Measurements from ENCODE around the gene ACMSD.

DNA sequence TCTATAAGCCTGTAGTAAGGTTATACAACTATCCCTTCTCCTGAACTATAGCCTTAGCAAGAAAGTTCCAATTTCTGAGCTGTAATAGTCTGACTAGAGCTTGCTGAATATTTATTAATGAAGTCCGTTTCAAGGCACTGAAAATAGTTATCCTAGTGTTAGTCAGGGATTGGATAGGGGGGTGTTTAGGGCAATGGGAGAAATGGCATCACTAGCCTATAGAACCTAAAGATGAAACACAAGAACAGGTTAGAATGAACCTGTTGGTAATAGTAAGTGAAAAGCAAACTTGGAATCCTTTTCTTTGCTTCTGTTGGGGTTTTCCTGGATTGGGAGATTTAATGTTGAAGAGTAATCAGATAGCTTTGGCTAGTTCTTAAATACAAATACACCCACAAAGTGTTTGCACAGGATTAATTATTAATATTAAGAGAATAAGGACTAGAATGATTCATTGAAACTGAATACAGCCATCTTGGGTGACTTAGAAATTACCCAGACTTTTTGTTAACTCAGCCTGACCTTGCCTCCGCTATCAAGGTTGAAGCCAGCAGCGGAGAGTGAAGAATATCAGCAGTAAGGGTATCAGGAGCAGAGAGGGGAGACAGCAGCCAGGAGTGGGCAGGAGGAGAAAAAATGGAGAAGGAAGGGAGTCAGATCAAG, 94.6 kb downstream of the ACMSD start:
- TF ChIP-seq, protein P1, sequence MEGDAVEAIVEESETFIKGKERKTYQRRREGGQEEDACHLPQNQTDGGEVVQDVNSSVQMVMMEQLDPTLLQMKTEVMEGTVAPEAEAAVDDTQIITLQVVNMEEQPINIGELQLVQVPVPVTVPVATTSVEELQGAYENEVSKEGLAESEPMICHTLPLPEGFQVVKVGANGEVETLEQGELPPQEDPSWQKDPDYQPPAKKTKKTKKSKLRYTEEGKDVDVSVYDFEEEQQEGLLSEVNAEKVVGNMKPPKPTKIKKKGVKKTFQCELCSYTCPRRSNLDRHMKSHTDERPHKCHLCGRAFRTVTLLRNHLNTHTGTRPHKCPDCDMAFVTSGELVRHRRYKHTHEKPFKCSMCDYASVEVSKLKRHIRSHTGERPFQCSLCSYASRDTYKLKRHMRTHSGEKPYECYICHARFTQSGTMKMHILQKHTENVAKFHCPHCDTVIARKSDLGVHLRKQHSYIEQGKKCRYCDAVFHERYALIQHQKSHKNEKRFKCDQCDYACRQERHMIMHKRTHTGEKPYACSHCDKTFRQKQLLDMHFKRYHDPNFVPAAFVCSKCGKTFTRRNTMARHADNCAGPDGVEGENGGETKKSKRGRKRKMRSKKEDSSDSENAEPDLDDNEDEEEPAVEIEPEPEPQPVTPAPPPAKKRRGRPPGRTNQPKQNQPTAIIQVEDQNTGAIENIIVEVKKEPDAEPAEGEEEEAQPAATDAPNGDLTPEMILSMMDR (conservative IDR thresholded peaks at IDR 0.05; ENCODE audit: low read depth in 2 of 2) = no peak
- no peak for TF ChIP-seq POLR2AphosphoS5 (IDR thresholded peaks at IDR 0.05; ENCODE audit: low read depth)
- TF ChIP-seq, protein P2, sequence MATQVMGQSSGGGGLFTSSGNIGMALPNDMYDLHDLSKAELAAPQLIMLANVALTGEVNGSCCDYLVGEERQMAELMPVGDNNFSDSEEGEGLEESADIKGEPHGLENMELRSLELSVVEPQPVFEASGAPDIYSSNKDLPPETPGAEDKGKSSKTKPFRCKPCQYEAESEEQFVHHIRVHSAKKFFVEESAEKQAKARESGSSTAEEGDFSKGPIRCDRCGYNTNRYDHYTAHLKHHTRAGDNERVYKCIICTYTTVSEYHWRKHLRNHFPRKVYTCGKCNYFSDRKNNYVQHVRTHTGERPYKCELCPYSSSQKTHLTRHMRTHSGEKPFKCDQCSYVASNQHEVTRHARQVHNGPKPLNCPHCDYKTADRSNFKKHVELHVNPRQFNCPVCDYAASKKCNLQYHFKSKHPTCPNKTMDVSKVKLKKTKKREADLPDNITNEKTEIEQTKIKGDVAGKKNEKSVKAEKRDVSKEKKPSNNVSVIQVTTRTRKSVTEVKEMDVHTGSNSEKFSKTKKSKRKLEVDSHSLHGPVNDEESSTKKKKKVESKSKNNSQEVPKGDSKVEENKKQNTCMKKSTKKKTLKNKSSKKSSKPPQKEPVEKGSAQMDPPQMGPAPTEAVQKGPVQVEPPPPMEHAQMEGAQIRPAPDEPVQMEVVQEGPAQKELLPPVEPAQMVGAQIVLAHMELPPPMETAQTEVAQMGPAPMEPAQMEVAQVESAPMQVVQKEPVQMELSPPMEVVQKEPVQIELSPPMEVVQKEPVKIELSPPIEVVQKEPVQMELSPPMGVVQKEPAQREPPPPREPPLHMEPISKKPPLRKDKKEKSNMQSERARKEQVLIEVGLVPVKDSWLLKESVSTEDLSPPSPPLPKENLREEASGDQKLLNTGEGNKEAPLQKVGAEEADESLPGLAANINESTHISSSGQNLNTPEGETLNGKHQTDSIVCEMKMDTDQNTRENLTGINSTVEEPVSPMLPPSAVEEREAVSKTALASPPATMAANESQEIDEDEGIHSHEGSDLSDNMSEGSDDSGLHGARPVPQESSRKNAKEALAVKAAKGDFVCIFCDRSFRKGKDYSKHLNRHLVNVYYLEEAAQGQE (IDR thresholded peaks at IDR 0.05; ENCODE audit: unreplicated experiment) = no peak
- TF ChIP-seq EZH2 (IDR thresholded peaks at IDR 0.05; ENCODE audit: low read depth, unreplicated experiment) = no peak
- TF ChIP-seq, protein P3, sequence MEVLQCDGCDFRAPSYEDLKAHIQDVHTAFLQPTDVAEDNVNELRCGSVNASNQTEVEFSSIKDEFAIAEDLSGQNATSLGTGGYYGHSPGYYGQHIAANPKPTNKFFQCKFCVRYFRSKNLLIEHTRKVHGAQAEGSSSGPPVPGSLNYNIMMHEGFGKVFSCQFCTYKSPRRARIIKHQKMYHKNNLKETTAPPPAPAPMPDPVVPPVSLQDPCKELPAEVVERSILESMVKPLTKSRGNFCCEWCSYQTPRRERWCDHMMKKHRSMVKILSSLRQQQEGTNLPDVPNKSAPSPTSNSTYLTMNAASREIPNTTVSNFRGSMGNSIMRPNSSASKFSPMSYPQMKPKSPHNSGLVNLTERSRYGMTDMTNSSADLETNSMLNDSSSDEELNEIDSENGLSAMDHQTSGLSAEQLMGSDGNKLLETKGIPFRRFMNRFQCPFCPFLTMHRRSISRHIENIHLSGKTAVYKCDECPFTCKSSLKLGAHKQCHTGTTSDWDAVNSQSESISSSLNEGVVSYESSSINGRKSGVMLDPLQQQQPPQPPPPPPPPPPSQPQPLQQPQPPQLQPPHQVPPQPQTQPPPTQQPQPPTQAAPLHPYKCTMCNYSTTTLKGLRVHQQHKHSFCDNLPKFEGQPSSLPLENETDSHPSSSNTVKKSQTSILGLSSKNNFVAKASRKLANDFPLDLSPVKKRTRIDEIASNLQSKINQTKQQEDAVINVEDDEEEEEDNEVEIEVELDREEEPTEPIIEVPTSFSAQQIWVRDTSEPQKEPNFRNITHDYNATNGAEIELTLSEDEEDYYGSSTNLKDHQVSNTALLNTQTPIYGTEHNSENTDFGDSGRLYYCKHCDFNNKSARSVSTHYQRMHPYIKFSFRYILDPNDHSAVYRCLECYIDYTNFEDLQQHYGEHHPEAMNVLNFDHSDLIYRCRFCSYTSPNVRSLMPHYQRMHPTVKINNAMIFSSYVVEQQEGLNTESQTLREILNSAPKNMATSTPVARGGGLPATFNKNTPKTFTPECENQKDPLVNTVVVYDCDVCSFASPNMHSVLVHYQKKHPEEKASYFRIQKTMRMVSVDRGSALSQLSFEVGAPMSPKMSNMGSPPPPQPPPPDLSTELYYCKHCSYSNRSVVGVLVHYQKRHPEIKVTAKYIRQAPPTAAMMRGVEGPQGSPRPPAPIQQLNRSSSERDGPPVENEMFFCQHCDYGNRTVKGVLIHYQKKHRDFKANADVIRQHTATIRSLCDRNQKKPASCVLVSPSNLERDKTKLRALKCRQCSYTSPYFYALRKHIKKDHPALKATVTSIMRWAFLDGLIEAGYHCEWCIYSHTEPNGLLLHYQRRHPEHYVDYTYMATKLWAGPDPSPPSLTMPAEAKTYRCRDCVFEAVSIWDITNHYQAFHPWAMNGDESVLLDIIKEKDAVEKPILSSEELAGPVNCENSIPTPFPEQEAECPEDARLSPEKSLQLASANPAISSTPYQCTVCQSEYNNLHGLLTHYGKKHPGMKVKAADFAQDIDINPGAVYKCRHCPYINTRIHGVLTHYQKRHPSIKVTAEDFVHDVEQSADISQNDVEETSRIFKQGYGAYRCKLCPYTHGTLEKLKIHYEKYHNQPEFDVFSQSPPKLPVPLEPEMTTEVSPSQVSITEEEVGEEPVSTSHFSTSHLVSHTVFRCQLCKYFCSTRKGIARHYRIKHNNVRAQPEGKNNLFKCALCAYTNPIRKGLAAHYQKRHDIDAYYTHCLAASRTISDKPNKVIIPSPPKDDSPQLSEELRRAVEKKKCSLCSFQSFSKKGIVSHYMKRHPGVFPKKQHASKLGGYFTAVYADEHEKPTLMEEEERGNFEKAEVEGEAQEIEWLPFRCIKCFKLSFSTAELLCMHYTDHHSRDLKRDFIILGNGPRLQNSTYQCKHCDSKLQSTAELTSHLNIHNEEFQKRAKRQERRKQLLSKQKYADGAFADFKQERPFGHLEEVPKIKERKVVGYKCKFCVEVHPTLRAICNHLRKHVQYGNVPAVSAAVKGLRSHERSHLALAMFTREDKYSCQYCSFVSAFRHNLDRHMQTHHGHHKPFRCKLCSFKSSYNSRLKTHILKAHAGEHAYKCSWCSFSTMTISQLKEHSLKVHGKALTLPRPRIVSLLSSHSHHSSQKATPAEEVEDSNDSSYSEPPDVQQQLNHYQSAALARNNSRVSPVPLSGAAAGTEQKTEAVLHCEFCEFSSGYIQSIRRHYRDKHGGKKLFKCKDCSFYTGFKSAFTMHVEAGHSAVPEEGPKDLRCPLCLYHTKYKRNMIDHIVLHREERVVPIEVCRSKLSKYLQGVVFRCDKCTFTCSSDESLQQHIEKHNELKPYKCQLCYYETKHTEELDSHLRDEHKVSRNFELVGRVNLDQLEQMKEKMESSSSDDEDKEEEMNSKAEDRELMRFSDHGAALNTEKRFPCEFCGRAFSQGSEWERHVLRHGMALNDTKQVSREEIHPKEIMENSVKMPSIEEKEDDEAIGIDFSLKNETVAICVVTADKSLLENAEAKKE (CRISPR knock-in tag; IDR thresholded peaks at IDR 0.05) = no peak

Measured in GM23338 (cell line).